Colonic mucosa (tissue), 4 donors: ENCODE data around the gene DIP2A. TPM values are rescaled to one million over a fixed set of nuclear protein-coding genes. Genes with fewer than 3 reads are reported as not detected.

Source experiments
- DNase-seq: peaks from one replicate; pipeline ENCODE4 v3.0.0-alpha.2; 2020
- H3K27ac ChIP-seq: fragments of 200-600 bp; one replicate; pipeline ENCODE4 v1.8.0; 2021
- H3K27me3 ChIP-seq: fragments of 200-600 bp; one replicate; pipeline ENCODE4 v1.8.0; 2021
- H3K36me3 ChIP-seq: fragments of 200-600 bp; one replicate; pipeline ENCODE4 v1.8.0; 2021
- H3K4me1 ChIP-seq: fragments of 200-600 bp; one replicate; pipeline ENCODE4 v1.8.0; 2021; ENCODE audit warnings: mild to moderate bottlenecking
- H3K4me3 ChIP-seq: fragments of 200-600 bp; one replicate; pipeline ENCODE4 v1.8.0; 2021
- H3K9ac ChIP-seq, 2 donors: one replicate each; pipeline ENCODE4 v1.7.0; 2013; ENCODE audit warnings: control low read depth in 2 of 2, low read depth in 2 of 2, low read length in 2 of 2
- H3K9me3 ChIP-seq: fragments of 200-600 bp; one replicate; pipeline ENCODE4 v1.8.0; 2021
- intact Hi-C: fragments of 100-400 bp; cut with DNase I; formaldehyde crosslinking; loops from one replicate; pipeline ENCODE4 v1.14.1; 2022
- total RNA-seq, 2 donors: library from RNA; stranded (reverse); fragmentation: NEBNext Ultra II Directional in 1 of 2; extraction: Animal tissue kit (Norgen Biotek cat#: 25700) in 1 of 2; gene quantifications; one replicate each; pipeline ENCODE4 v1.2.1, GENCODE V29; 2021
- TF ChIP-seq, protein P1 (sequence below): fragments of 200-600 bp; IDR thresholded peaks from one replicate; pipeline ENCODE4 v1.8.0; 2022; ENCODE audit warnings: antibody characterized with exemption, mild to moderate bottlenecking
- donor health status: healthy.
- donor health status: DM: no; HTN: no; CAD: no.
- donor health status: DM: no; HTN: no; CAD: no.

Gene DIP2A
- total RNA-seq, 2 donors from 2014 or later: 40.4 to 41.0 TPM

GRCh38 chr21:46562964-46563607 is 104.4 kb downstream of the DIP2A start:
- H3K36me3 ChIP-seq: peaks cover 4% of the 10 kb centered on the region
- H3K9ac ChIP-seq: no peak overlapping the region

GRCh38 chr21:46564391-46564790 is 105.7 kb downstream of the DIP2A start:
- DNase-seq: no peak
- Histone ChIP-seq H3K27me3 (no peaks in the 10 kb centered on the region), H3K4me3 (no peak overlapping the region), H3K36me3 (peaks cover 4% of the 10 kb centered on the region), H3K4me1 (no peaks in the 10 kb centered on the region), H3K9me3 (no peaks in the 10 kb centered on the region), H3K27ac (no peak overlapping the region), H3K9ac (no peak overlapping the region)
- intact Hi-C loops: no loop called here
- TF ChIP-seq, protein P1, sequence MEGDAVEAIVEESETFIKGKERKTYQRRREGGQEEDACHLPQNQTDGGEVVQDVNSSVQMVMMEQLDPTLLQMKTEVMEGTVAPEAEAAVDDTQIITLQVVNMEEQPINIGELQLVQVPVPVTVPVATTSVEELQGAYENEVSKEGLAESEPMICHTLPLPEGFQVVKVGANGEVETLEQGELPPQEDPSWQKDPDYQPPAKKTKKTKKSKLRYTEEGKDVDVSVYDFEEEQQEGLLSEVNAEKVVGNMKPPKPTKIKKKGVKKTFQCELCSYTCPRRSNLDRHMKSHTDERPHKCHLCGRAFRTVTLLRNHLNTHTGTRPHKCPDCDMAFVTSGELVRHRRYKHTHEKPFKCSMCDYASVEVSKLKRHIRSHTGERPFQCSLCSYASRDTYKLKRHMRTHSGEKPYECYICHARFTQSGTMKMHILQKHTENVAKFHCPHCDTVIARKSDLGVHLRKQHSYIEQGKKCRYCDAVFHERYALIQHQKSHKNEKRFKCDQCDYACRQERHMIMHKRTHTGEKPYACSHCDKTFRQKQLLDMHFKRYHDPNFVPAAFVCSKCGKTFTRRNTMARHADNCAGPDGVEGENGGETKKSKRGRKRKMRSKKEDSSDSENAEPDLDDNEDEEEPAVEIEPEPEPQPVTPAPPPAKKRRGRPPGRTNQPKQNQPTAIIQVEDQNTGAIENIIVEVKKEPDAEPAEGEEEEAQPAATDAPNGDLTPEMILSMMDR: no peak

More at GRCh38 chr21:46562964-46563607, 104.4 kb downstream of the DIP2A start:
- TF ChIP-seq, protein P1: no peak
- no peak for DNase-seq
- H3K9me3 ChIP-seq: no peaks in the 10 kb centered on the region
- intact Hi-C loops: no loop called here
- no peak overlapping the region for H3K27ac ChIP-seq
- no peaks in the 10 kb centered on the region for H3K27me3 ChIP-seq
- no peak overlapping the region for H3K4me3 ChIP-seq
- H3K4me1 ChIP-seq: no peaks in the 10 kb centered on the region

- Histone ChIP-seq H3K4me1 (no peaks in the 10 kb centered on the region), H3K27me3 (no peaks in the 10 kb centered on the region), H3K9me3 (no peaks in the 10 kb centered on the region), H3K9ac (no peak overlapping the region), H3K27ac (no peak overlapping the region), H3K36me3 (no peaks in the 10 kb centered on the region), H3K4me3 (no peak overlapping the region)
- intact Hi-C loops: no loop called here
- no peak for DNase-seq
- TF ChIP-seq, protein P1: no peak
Measured at GRCh38 chr21:46567348-46567747, 108.7 kb downstream of the DIP2A start.

- Histone ChIP-seq H3K36me3 (no peaks in the 10 kb centered on the region), H3K27ac (no peak overlapping the region), H3K27me3 (no peaks in the 10 kb centered on the region), H3K4me3 (no peak overlapping the region), H3K9ac (no peak overlapping the region), H3K9me3 (no peaks in the 10 kb centered on the region), H3K4me1 (no peaks in the 10 kb centered on the region)
- DNase-seq: no peak
- TF ChIP-seq, protein P1: no peak
- intact Hi-C loops: no loop called here
Measured at GRCh38 chr21:46568562-46568961, 109.9 kb downstream of the DIP2A start.

GRCh38 chr21:46569081-46569480 is 110.4 kb downstream of the DIP2A start:
- Histone ChIP-seq H3K4me3 (no peak overlapping the region), H3K27me3 (no peaks in the 10 kb centered on the region), H3K9me3 (no peaks in the 10 kb centered on the region), H3K9ac (no peak overlapping the region), H3K27ac (no peak overlapping the region), H3K36me3 (no peaks in the 10 kb centered on the region), H3K4me1 (no peaks in the 10 kb centered on the region)
- no peak for DNase-seq
- intact Hi-C loops: no loop called here
- TF ChIP-seq, protein P1: no peak
